ENCODE measurements around the gene RPH3AL.

- no peak for TF ChIP-seq CTCF (IDR thresholded peaks at IDR 0.05; ENCODE audit: control extremely low read depth in 1 of 3, insufficient read depth in 1 of 3, low read depth in 1 of 3, low read length in 3 of 3)
- no peak for TF ChIP-seq RAD21 (IDR thresholded peaks at IDR 0.05 in 1 of 2, conservative IDR thresholded peaks at IDR 0.05 in 1 of 2; ENCODE audit: low read depth in 2 of 2, low read length in 2 of 2)
- TF ChIP-seq CHD2 (IDR thresholded peaks at IDR 0.05; ENCODE audit: low read length): no peak
- TF ChIP-seq RFX5 (IDR thresholded peaks at IDR 0.05; ENCODE audit: borderline replicate concordance, low read depth, low read length): no peak
- TF ChIP-seq EP300 (IDR thresholded peaks at IDR 0.05; ENCODE audit: borderline replicate concordance in 1 of 2, low read depth in 2 of 2, low read length in 2 of 2): no peak
- TF ChIP-seq ZNF274 (IDR thresholded peaks at IDR 0.05; ENCODE audit: borderline replicate concordance, extremely low read depth, low read length): no peak
- no peak for TF ChIP-seq NRF1 (IDR thresholded peaks at IDR 0.05; ENCODE audit: low read depth, low read length)
- TF ChIP-seq POLR2AphosphoS5 (IDR thresholded peaks at IDR 0.05; ENCODE audit: low read depth, low read length): no peak
- no peak for TF ChIP-seq PHF8 (conservative IDR thresholded peaks at IDR 0.05; ENCODE audit: low read depth, low read length)
- no peak for TF ChIP-seq ASH2L (IDR thresholded peaks at IDR 0.05; ENCODE audit: low read length)
- no peak for TF ChIP-seq ATF2 (IDR thresholded peaks at IDR 0.05; ENCODE audit: low read length)
- TF ChIP-seq GABPA (IDR thresholded peaks at IDR 0.05; ENCODE audit: borderline replicate concordance, insufficient read depth, low read length): no peak
- TF ChIP-seq CHD1 (IDR thresholded peaks at IDR 0.05; ENCODE audit: low read depth, low read length): no peak
- no peak for TF ChIP-seq E2F6 (IDR thresholded peaks at IDR 0.05)
Observed at GRCh38 chr17:358491-359151, 6.0 kb upstream of the RPH3AL start.

All from H1 (cell line).